ENCODE measurements around the gene MORF4L1.

MORF4L1 gene

GRCh38 chr15:78946493-78946892 is 73.8 kb downstream of the MORF4L1 start:
- DNase-seq (ENCODE audit: low read depth in 2 of 2), result no peak

GRCh38 chr15:78947506-78947905 is 74.8 kb downstream of the MORF4L1 start:
- no peak for DNase-seq (ENCODE audit: low read depth in 2 of 2)

All from fibroblast of skin of left biceps (primary cell).